ENCODE results near the gene SNX9.

Gene SNX9

GRCh38 chr6:157830354-157831017, 7.4 kb downstream of the SNX9 start:
- no peaks in the 10 kb centered on the region for H3K27me3 ChIP-seq (ENCODE audit: control insufficient read depth, insufficient read depth, low read length)
- no peaks in the 10 kb centered on the region for H3K9me3 ChIP-seq (ENCODE audit: control insufficient read depth, low read length)
- H3K36me3 ChIP-seq (ENCODE audit: control insufficient read depth, insufficient read depth, low read length), result no peaks in the 10 kb centered on the region
- H3K9ac ChIP-seq, result no peak overlapping the region
- no peak overlapping the region for H3K27ac ChIP-seq
- H3K79me2 ChIP-seq, result peaks cover 37% of the 10 kb centered on the region
- no peak overlapping the region for H2AFZ ChIP-seq
- peak overlapping the region; percentile 2 for H3K4me2 ChIP-seq (ENCODE audit: low read length)
- TF ChIP-seq CTCF (IDR thresholded peaks at IDR 0.05), result no peak
- peaks cover 6% of the 10 kb centered on the region for H3K4me1 ChIP-seq
- H3K4me3 ChIP-seq (ENCODE audit: low read depth, low read length), result no peak overlapping the region

GRCh38 chr6:157831018-157831369, 7.9 kb downstream of the SNX9 start:
- Histone ChIP-seq H2AFZ (no peak overlapping the region), H3K79me2 (peaks cover 41% of the 10 kb centered on the region), H3K27ac (no peak overlapping the region), H3K36me3 (ENCODE audit: control insufficient read depth, insufficient read depth, low read length) (no peaks in the 10 kb centered on the region), H3K4me3 (ENCODE audit: low read depth, low read length) (no peak overlapping the region), H3K9ac (no peak overlapping the region), H3K9me3 (ENCODE audit: control insufficient read depth, low read length) (no peaks in the 10 kb centered on the region), H3K27me3 (ENCODE audit: control insufficient read depth, insufficient read depth, low read length) (no peaks in the 10 kb centered on the region), H3K4me1 (peaks cover 6% of the 10 kb centered on the region), H3K4me2 (ENCODE audit: low read length) (peak overlapping the region; percentile 2)
- no peak for TF ChIP-seq CTCF (IDR thresholded peaks at IDR 0.05)

- no peak overlapping the region for H3K9ac ChIP-seq
- no peaks in the 10 kb centered on the region for H3K27me3 ChIP-seq (ENCODE audit: control insufficient read depth, insufficient read depth, low read length)
- H3K79me2 ChIP-seq, result peaks cover 48% of the 10 kb centered on the region
- no peaks in the 10 kb centered on the region for H3K9me3 ChIP-seq (ENCODE audit: control insufficient read depth, low read length)
- H3K36me3 ChIP-seq (ENCODE audit: control insufficient read depth, insufficient read depth, low read length), result no peaks in the 10 kb centered on the region
- no peak overlapping the region for H3K4me3 ChIP-seq (ENCODE audit: low read depth, low read length)
- no peak overlapping the region for H3K4me2 ChIP-seq (ENCODE audit: low read length)
- no peak for TF ChIP-seq CTCF (IDR thresholded peaks at IDR 0.05)
- H3K4me1 ChIP-seq, result peaks cover 6% of the 10 kb centered on the region
- H2AFZ ChIP-seq, result no peak overlapping the region
- H3K27ac ChIP-seq, result no peak overlapping the region
Observed at GRCh38 chr6:157831424-157832249, 8.6 kb downstream of the SNX9 start.

GRCh38 chr6:157832250-157832967, 9.4 kb downstream of the SNX9 start:
- Histone ChIP-seq H3K4me1 (peaks cover 6% of the 10 kb centered on the region), H3K4me2 (ENCODE audit: low read length) (no peak overlapping the region), H3K9ac (no peak overlapping the region), H3K4me3 (ENCODE audit: low read depth, low read length) (no peak overlapping the region), H3K27ac (no peak overlapping the region), H2AFZ (no peak overlapping the region), H3K79me2 (peaks cover 51% of the 10 kb centered on the region), H3K9me3 (ENCODE audit: control insufficient read depth, low read length) (no peaks in the 10 kb centered on the region), H3K36me3 (ENCODE audit: control insufficient read depth, insufficient read depth, low read length) (no peaks in the 10 kb centered on the region), H3K27me3 (ENCODE audit: control insufficient read depth, insufficient read depth, low read length) (no peaks in the 10 kb centered on the region)
- TF ChIP-seq CTCF (IDR thresholded peaks at IDR 0.05), result no peak
